B cell (primary cell): ENCODE data around the gene PDZD4.

Source experiments
- CTCF ChIP-seq: fragments of 200-600 bp; IDR thresholded peaks from one replicate; pipeline ENCODE4 v1.8.0; 2022; ENCODE audit warnings: antibody characterized with exemption, mild to moderate bottlenecking
- EZH2 ChIP-seq: IDR thresholded peaks from 2 replicates; pipeline ENCODE4 v1.6.1; 2012; ENCODE audit warnings: borderline replicate concordance, low read depth, mild to moderate bottlenecking, moderate library complexity, low read length; ENCODE audit not compliant: insufficient read depth, poor library complexity, severe bottlenecking

GRCh38 chrX:153786669-153787068, 43.7 kb downstream of the PDZD4 start:
- TF ChIP-seq CTCF (no peak), EZH2 (no peak)
